Measurements from ENCODE around the gene NFKB2.

NFKB2 gene

DNA sequence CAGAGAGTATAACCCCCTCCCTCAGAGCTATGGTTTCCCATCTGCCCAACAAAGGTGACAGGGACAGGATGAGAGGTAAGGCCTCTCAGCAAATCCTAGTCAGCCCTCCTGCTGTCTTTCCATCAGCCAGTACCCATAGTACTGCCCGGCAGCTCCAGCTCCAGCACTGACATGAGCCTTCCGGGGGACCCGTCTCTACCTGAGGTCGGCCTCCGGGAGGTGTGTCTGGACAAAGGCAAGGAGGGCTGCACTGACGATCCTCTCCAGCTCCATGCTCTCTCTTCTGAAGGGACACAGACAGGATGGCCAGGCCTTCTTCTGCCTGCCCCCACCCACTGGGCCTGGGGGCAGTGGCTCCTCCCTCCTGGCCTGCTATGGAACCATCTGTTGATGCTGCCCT is 29.4 kb downstream of the NFKB2 start:
- no peak for DNase-seq

DNA sequence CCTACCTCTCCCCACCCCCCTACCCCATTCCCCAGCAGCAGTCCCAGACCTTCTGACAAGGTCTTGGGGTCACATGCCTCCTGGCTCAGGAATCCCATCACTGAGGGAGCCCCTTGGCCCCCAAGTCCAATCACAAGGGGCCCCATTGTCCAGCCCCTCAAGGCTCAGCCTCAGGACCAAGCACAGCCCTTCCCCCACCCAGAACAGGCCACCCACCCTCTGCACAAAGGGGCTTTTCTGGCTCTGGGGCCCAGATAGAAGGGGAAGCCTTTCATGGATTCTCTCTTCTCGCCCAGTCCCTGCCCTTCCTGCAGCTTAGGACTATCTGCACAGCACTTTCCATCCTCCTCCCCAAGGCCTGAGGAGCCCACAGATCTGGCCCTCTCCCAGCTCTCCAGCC is 29.9 kb downstream of the NFKB2 start:
- no peak for DNase-seq

DNA sequence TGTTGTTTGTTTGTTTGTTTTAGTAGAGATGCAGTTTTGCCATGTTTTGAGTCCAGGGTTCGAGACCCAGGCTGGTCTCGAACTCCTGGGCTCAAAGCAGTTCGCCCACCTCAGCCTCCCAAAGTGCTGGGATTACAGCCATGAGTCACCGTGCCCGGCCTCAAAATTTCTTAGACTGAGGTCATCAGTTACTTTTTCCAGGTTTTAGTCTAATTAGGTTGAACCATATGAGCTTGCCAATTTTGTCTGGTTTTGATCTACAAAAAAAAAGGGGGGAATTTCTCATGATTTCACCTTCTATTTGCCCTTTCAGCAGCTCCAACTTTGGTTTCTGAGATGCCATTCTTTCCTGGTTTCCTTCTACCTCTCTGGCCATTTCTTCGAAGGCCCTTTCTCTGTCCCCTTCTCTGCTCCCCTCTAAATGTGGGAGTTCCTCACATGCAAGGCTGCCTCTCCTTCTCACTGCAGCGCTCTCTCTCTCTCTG is 31.3 kb downstream of the NFKB2 start:
- no peak for DNase-seq

DNA sequence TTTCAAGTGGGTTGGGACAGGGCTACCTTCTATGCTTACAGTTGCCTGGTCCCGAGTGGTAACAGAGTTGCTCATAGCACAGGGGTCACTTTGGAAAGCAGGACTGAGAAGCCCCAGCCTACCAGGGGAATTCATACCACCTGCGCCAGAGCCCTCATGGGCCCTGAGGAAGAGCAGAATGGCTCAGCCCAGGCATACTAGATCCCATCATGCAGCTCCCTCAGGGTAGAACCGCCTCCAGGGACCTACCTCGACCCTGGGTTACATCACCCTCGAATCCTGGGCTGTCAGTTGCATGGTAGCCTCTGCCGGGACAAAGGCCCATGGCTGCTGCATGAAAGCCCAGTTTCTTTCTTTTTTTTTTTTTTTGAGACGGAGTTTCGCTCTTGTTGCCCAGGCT is 34.0 kb downstream of the NFKB2 start:
- DNase-seq, result no peak

DNA sequence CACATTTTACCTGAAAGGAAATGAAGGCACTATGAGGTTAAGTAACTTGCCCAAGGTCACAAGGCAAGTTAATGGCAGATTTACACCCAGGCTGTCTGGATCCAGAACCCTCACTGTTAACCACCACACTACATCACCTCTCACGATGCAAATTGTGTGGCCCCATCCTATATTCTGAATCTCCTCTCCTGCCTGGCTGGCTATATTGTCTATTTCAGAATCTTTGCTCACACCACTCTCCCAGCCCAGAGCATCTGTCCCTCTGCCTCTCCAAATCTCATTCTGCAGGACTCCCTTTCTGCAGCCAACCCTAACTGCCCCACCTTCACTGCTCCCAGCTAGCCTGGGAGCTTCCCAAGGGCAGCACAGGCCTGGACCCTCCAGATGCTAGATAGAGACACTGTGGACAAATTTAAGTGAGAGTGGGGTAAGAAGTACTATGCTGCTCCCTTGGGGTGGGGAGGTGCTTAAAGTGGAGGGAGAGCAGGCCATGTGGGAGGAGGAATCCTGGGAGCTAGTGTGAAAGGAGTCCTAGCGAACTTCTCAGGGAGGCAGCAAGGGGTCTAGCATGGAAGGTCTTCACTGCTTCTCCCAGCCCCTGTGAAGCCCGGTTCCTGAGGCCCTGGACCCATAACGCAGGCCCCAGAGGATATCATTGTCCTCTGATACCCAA is 36.1 kb downstream of the NFKB2 start:
- DNase-seq, result no peak

DNA sequence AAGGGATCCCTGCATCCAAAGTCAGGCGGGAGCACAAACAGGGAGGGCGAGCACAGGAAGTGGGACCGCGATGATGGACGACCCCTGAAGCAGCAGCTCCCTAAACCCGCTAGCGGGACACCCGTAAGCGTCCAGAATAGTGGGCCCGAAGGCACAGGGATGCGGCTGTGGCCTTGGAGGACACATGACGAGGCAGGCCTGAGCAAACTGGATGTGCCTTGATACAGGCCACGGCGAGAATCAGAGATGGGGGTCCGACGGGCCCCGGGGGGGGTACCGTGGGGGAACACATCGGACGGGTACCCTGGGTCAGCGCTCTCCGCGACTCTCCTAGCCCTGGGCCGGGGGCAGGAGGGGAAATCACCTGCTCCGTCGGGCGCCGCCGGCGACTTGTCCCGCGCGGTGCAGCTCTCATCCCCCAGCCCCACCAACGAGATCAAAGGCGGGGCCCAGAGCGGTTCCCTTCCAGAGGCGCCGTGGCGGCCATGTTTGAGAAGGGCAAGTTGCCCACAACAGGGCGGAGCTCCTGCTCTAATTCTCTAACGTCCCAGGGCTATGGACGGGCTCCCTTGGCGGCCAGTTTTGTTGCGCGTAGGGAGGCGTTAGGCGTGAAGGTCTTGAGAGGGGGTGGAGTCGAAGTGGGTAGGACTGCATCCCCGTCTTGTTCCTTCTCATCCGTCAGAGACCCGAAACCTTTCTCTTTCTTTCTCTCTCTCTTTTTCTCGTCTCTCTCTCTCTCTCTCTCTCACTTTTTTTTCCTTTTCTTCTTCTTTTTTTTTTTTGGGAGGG is 36.9 kb downstream of the NFKB2 start, which contains the start of gene CUEDC2:
TSS of gene CUEDC2 (minus strand) at position 413 of the 789 bp plus-strand sequence. CDS start 7,386 bp downstream, outside the sequence.
- DNase-seq, result peak; percentile 59

DNA sequence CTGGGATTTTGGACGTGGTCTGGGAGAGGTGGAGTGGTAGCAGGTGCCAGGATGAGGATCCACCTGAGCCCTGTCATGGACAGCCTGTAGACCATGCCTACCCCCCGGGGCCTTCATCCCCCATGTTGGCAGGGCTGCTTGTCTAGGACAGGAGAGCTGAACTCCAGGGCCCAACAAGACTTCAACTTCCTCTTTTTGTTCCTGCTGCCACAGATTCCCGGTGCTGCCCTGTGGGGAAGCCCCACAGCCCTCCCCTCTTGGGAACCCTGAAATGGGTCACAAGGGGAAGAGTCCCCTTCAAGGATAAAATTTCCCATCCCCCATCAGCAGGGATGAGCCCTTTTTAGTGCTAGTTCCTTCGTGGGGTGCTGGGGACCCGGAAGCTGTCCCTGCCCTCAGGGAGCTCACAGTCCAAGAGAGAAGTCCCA is 38.1 kb downstream of the NFKB2 start:
- DNase-seq, result no peak

DNA sequence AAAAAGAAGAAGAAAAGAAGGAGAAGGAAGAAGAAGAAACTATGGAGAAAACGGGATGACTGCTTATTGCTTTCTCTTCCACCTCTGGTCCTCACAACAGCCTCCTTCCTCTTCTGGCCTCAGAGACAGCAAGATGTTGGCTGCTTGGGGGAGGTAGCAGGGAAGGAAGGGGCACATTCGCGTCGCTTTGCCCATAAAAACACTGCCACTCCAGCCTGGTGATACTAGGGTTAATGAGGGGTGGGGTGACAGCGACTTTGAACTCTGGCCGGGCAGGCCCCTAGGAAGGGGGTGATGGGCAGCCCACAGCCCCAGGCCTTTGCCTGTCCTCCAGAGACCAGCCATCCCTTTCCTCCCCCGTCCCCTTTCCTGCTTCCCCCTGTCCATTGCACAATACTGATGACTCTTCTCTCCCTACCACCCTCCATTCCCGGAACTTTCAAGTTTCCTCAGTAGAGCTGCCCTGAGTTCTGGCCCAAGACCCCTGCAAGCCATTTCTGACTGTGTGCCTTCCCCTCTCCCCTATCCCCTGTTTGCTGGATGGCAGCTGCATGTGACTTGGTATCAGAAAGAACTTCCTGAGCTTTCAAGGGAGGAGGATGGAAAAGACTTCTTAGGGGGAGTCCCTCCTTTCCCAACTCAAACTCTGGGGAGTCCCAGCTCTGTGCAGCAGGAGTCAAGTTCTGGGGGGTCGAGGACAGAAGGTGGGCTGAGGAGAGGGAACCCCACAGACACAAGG is 39.1 kb downstream of the NFKB2 start:
- no peak for DNase-seq

DNA sequence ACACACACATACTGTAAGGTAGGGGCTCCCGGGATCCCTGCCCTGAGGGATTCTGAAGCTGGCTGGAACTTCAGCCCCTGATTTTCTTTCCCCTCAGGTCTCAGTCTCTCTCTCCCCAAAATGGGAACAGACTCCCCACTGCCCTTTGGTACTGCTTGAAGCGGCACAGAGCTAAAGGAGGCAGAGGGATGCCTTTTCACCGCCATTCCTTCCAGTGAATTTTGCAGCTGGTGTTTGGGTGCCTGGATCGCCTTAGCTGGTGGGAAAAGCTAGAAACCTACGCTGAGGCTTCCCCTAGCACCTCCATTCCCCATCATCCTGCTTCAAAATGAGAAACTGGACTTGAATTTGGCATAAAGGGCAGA is 39.6 kb downstream of the NFKB2 start:
- no peak for DNase-seq

DNA sequence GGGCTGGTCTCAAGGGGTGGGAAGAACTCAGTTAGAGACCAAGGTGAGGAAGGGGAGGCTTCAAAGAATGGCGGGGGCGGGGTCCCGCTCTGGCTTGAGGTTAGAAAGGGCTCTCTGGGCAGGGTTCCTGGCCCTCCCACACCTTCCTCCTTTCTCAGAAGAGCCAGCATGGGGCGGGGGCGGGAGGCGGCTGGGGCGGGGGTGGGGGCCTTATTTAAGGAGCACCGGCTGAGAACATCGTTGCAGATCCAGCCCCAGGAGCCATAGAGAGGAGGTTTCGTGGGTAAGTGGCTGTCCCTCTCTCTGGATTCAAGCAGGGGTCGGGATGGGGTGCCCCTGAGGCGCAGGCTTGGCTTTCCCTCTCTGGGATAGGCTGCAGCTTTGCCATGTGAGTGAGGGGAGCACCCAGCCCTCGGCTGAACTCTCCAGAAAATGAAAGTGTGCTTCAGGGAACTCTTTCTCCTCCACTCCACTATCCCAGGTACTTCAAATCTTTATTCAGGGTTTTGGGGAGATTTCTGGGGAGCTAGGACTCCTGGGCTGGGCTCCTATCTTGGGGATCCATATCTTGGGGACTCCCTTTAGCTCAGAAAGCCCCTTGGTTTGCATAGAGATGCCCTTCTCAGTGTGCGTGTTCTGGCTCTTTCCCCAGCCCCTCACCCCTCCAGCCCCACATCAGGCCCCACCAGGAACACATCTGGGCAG is 40.2 kb downstream of the NFKB2 start:
- DNase-seq, result no peak

DNA sequence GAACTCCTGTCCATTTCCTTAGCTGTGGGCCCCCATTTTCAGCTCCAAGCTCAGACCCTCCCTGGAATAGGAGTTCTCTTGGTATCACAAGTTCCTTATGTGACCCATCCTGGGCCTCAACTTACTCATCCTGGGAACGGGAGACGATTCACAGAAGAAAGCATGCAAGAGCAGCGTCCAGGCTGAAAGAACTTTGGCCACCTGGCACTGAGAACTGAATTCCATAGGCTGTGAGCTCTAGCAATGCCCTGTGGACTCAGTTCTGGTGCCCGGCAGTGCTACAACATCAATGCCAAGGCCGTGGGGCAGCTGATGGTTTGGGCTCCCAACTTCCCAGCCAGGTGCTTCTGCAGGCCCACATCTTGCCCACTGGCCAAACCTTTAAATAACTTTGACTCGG is 40.8 kb downstream of the NFKB2 start:
- no peak for DNase-seq

DNA sequence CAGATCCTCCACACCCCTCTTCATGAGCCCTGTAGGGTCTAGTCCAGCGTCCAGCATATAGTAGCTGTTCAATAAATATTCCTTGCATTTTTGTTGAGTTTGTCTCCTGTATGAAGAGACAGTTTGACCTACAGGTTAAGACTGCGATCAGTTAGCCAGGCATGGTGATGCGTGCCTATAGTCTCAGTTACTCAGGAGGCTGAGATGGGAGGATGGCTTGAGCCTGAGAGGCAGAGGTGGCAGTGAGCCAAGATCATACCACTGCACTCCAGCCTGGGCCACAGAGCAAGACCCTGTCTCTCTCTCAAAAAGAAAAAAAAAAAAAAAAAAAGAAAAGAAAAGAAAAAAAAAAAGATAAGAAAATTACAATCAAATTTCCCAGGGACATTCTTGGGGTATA is 42.0 kb downstream of the NFKB2 start:
- no peak for DNase-seq

DNA sequence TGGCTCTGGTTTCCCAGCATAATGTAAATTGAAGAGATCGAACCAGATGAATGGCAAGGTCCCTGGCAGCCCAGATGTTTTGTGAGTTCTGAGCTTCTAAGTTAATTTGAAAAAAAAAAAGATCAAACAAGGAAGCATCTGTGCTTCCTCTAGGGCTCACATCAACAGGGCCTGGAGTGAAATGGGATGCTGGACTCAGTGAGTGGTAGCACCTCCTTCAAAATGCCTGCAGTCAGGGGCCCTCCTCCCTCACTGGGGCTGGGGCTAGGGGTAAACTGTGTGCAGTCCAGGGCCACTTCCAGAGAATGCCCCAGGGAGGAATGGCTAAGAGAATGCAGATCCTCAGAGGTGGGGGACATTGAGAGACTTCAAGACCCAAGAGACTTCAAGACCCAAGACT is 42.9 kb downstream of the NFKB2 start:
- no peak for DNase-seq

DNA sequence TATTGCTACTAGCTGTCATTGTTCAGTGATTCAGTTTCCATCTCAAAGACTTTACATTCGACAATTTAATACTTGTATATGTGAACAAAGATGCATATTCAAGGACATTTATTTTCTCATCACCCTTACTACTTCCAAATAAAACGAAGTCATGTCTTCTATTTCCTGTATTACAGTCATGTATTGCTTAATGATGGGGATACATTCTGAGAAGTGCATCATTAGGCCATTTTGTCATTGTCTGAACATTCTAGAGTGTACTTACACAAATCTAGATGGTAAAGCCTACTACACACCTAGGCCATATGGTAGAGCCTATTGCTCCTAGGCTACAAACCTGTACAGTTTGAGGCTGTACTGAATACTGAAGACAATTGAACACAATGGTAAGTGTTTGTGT is 49.3 kb downstream of the NFKB2 start:
- no peak for DNase-seq

DNA sequence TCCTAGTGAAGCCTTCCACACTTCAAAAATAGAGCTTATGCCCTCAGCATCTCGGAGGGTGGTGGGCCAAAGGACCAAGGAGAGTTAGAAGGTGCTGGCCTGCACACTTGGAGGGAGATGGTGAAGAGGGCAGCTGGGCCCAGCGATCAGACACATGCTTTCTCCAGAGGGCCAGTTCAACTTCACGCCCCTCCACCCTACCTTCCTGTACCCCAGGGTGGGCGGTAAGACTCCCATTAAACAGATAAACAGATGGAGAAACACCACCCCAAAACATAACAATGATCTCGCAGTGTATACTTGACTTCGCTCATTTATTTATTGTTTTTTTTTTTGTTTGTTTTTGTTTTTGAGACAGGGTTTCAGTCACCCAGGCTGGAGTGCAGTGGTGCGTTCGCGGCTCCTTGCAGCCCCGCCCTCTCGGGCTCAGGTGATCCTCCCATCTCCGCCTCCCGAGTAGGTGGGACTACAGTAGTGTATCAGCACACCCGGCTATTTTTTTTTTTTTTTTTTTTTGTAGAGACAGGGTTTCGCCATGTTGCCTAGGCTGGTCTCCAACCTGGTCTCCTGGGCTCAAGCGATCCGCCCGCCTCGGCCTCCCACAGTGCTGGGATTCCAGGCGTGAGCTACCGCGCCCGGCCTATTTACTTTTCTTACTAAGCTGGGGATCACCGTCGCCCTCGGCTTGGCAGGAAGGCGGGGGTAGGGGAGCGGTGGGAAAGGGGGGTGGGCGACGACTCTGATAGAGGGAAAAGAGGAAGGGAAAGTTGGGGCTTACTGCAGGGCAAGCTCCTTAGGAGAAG is 54.0 kb downstream of the NFKB2 start:
- peak; percentile 17 for DNase-seq

DNA sequence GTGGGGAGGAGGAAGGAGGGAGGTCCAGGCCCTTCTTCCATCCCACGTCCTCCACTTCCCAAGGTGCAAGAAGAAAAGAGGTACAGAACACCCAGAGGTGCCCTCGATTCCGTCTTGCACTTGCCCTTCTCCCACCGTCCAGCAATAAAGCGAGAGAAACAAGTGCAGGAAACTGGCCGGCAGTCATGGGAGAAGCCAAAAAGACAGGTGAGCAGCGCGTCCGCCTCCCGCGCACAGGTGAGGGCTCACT is 54.5 kb downstream of the NFKB2 start:
- no peak for DNase-seq

DNA sequence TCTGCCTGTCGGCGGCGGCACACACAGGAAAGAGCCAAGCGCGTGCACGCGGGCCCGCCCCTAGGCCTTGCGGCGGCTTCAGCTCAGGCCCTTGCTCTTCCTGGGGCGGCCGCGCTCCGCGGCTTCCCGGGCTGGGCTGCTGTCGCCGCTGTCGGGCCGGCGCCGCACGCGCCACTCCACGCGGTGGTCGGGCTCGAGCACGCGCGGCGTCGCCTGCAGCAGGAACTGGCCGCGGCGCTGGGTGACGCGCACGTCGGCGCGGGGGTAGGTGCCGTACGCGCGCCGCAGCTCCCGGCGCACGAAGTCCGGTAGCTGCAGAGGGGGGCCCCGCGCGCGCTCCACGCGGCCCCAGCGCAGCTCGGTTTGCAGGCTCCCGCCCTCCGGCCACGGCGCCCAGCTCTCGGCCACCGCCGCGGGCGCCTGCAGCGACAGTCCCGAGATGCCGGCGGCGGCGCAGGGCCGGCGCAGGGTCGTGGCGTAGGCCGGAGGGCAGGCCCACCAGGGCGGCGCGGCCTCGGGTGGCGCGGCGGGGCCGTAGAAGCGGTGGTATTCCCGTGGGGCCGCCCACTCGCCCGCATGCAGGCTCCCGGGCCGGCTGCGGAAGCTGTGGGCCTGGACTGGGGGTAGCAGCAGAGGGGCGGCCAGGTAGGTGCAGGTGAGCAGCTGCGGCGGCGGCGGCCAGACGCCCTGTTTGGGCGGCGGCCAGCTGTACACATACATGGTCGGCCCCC is 55.0 kb downstream of the NFKB2 start:
- DNase-seq, result peak; percentile 6

DNA sequence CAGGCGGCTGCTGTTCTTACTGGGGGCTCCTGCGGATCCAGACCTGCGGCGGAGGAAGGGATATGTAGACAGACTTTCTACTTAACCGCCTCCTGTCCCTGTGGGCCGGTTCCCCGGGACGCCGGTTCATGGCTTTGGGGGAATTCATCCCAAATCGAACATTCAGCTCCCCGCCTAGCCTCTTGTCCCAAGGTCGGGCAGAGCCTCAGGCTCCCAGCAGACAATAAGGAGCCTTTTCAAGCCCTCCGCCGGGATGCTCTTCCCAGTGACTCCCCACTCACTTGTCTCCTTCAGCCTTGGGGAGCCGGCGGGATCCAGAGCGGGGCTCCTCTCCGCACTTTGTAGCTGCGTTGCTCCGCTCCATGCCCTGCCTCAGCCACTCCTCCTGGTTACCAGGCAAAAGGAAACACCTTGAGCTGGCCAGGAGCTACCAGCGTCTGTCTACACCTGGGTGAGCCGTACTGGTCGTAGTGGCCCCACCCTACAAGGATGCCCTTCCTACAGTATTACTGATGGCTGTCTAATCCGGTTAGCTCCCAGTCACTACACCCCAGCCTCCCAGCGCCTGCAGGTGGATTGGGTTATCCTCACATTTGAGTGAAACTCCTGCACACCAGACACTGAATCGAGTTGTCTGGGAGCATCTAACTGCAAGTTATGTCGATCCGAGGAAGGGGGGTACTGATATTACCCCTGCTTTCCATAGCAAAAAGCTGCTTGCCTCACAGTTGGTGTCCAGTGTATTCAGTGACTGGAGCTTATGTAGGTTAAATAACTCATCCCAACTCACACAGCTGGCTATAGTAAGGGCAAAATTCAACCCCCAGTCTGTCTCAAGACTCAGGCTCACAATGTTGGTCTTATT is 55.8 kb downstream of the NFKB2 start, which contains the start of gene C10orf95:
TSS of gene C10orf95 (minus strand) at position 439 of the 865 bp plus-strand sequence. CDS start 450 bp downstream, outside the sequence.
- DNase-seq, result no peak
